Measurements from ENCODE around the gene METTL22.

DNA sequence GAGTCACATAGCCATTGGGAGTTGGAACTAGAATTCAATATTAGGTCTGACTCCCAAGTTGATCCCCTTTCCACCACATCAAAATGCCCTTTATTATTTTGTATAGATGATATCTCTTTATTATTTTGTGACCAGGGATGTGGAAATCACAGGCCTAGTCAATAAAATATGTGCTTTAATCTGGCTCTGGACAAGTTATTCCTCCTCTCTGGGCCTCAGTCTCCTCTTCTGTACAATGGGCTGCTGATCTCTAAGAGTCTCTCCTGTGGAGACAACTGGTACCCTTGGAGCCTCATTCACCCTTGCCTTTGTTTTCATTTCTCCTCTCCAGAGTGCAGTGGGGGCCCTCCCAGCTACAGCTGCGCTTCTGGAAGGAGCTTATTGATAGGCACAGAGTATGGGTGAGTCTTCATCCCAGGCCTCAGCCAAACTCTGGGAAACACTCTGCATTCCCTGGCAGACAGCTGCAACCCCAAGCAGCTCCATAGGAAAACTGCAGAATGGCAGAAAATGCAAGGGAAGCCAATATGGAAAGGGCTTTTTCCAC is 48.6 kb downstream of the METTL22 start:
- TF ChIP-seq, protein P1, sequence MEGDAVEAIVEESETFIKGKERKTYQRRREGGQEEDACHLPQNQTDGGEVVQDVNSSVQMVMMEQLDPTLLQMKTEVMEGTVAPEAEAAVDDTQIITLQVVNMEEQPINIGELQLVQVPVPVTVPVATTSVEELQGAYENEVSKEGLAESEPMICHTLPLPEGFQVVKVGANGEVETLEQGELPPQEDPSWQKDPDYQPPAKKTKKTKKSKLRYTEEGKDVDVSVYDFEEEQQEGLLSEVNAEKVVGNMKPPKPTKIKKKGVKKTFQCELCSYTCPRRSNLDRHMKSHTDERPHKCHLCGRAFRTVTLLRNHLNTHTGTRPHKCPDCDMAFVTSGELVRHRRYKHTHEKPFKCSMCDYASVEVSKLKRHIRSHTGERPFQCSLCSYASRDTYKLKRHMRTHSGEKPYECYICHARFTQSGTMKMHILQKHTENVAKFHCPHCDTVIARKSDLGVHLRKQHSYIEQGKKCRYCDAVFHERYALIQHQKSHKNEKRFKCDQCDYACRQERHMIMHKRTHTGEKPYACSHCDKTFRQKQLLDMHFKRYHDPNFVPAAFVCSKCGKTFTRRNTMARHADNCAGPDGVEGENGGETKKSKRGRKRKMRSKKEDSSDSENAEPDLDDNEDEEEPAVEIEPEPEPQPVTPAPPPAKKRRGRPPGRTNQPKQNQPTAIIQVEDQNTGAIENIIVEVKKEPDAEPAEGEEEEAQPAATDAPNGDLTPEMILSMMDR (IDR thresholded peaks at IDR 0.05): no peak
- no peak for TF ChIP-seq POLR2A (IDR thresholded peaks at IDR 0.05)
- no peak for TF ChIP-seq POLR2AphosphoS5 (IDR thresholded peaks at IDR 0.05)
